Common myeloid progenitor, CD34-positive (primary cell): ENCODE data around the gene TRPM3.
A peak's percentile ranks its signal among the peaks of the same experiment; 100 is the strongest.

Experiments used
- CTCF ChIA-PET: fragments of 350-600 bp; sonication (Branson Sonifier 250); formaldehyde crosslinking; loops from one replicate; lab custom pipeline; 2021; ENCODE audit warnings: antibody characterized with exemption; lab: Charles Lee
- POLR2A ChIA-PET: fragments of 350-600 bp; sonication (Branson Sonifier 250); formaldehyde crosslinking; loops from one replicate; lab custom pipeline; 2021; ENCODE audit warnings: antibody characterized with exemption; lab: Charles Lee
- DNase-seq, 3 donors: peaks; one replicate each; pipeline versions ENCODE4 v3.0.0 to v3.0.0-alpha.2; 2013
- H3K27ac ChIP-seq, 2 experiments: 1 replicate in 1 of 2; 2 replicates in 1 of 2; pipeline ENCODE4 v1.7.0; 2013; ENCODE audit warnings: inconsistent platforms in 2 of 2, low read length in 2 of 2, mild to moderate bottlenecking in 2 of 2, low read depth in 1 of 2, moderate library complexity in 1 of 2; ENCODE audit not compliant: severe bottlenecking in 2 of 2, insufficient read depth in 1 of 2, poor library complexity in 1 of 2
- H3K27me3 ChIP-seq, 5 experiments: replicated peaks in 2 of 5; 1 replicate in 3 of 5; 2 replicates in 2 of 5; pipeline versions ENCODE4 v1.6.1 to v1.7.0; 2013; ENCODE audit warnings: low read length in 4 of 5, mild to moderate bottlenecking in 2 of 5, moderate library complexity in 2 of 5, inconsistent platforms in 1 of 5; ENCODE audit not compliant: insufficient read depth in 5 of 5, control insufficient read depth in 4 of 5
- H3K36me3 ChIP-seq, 4 experiments: 1 replicate in 2 of 4; 2 replicates in 2 of 4; pipeline versions ENCODE4 v1.6.1 to v1.7.0; 2013; ENCODE audit warnings: low read length in 3 of 4, control low read depth in 1 of 4, mild to moderate bottlenecking in 1 of 4; ENCODE audit not compliant: control insufficient read depth in 4 of 4, insufficient read depth in 4 of 4
- H3K4me1 ChIP-seq, 4 experiments: 1 replicate in 3 of 4; 2 replicates in 1 of 4; pipeline versions ENCODE4 v1.6.1 to v1.7.1; 2013; ENCODE audit warnings: low read length in 3 of 4, mild to moderate bottlenecking in 3 of 4, control low read depth in 1 of 4, inconsistent platforms in 1 of 4, moderate library complexity in 1 of 4; ENCODE audit not compliant: control insufficient read depth in 4 of 4, insufficient read depth in 4 of 4; ENCODE audit errors: control extremely low read depth in 1 of 4
- H3K4me3 ChIP-seq, 7 experiments: 1 replicate in 4 of 7; 2 replicates in 3 of 7; pipeline versions ENCODE4 v1.5.1 to v1.7.0; 2013; ENCODE audit warnings: mild to moderate bottlenecking in 7 of 7, low read length in 6 of 7, moderate library complexity in 6 of 7, inconsistent platforms in 2 of 7, low read depth in 2 of 7, control low read depth in 1 of 7; ENCODE audit not compliant: insufficient read depth in 4 of 7, control insufficient read depth in 1 of 7; ENCODE audit errors: extremely low read depth in 1 of 7
- H3K9me3 ChIP-seq, 5 experiments: 1 replicate in 4 of 5; 2 replicates in 1 of 5; pipeline versions ENCODE4 v1.6.1 to v1.7.1; 2013; ENCODE audit warnings: low read length in 4 of 5, mild to moderate bottlenecking in 2 of 5, inconsistent platforms in 1 of 5, low read depth in 1 of 5, moderate library complexity in 1 of 5; ENCODE audit not compliant: control insufficient read depth in 4 of 5, insufficient read depth in 2 of 5; ENCODE audit errors: control extremely low read depth in 1 of 5
- WGBS: methylation state at CpG from one replicate; pipeline ENCODE4 v1.1.5; 2013; ENCODE audit not compliant: insufficient coverage; 5-methylcytosine and 5-hydroxymethylcytosine counted together

Gene TRPM3

GRCh38 chr9:71010258-71010657 is 111.2 kb downstream of the TRPM3 start:
- Histone ChIP-seq H3K36me3 (no peaks in the 10 kb centered on the region), H3K27ac (no peak overlapping the region), H3K4me1 (no peaks in the 10 kb centered on the region), H3K4me3 (no peak overlapping the region), H3K27me3 (no peaks in the 10 kb centered on the region), H3K9me3 (peaks cover 0 to 6% (median 3%) of the 10 kb centered on the region in 5 experiments)
- DNase-seq: no peak
- CTCF ChIA-PET: no interaction called here
- WGBS: no CpG with 5 or more reads among the region's 3 CpGs
- POLR2A ChIA-PET: no interaction called here

GRCh38 chr9:71005456-71005855 is 116.0 kb downstream of the TRPM3 start:
- Histone ChIP-seq H3K9me3 (peaks cover 4 to 18% (median 8%) of the 10 kb centered on the region in 5 experiments), H3K4me1 (no peaks in the 10 kb centered on the region), H3K27ac (no peak overlapping the region), H3K4me3 (no peak overlapping the region), H3K36me3 (no peaks in the 10 kb centered on the region), H3K27me3 (no peaks in the 10 kb centered on the region)
- ChIA-PET POLR2A (no interaction called here), CTCF (interaction anchor here (1.1 kb wide), 1 partner anchor 11 kb away, joined by 3 read pairs; no protein-coding TSS in a partner anchor)
- WGBS: 100% methylated on average over 1 of the region's 2 CpGs
- peak in 2 of 3 donors; percentile 4 to 12 for DNase-seq

DNA sequence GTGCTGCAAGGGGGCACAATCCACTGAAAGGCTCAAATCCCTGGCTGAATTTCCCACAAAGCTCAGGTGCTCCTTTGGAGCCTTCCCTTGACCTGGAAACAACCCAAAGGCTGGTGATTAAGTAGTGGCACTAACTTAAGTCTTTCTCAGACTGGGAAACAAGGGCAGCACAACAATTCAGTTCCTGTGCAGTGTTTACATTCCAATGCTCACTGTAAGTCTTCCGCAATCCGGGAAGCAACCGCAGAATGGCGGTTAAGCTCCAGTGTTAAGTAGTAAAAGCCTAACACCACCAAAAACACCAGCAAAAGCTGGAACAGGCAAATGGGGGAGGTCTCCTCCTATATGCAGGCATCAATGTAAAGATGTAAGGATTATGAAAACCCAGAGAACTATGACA is 117.2 kb downstream of the TRPM3 start:
- ChIA-PET POLR2A (interaction anchor here (0.6 kb wide), 1 partner anchor 191 kb away, joined by 5 read pairs; no protein-coding TSS in a partner anchor), CTCF (interaction anchor here (1.3 to 1.5 kb wide), 2 partner anchors 220 to 364 kb away, joined by 3 to 4 read pairs; no protein-coding TSS in a partner anchor)
- DNase-seq: no peak
- Histone ChIP-seq H3K4me1 (no peaks in the 10 kb centered on the region), H3K9me3 (peaks cover 4 to 18% (median 8%) of the 10 kb centered on the region in 5 experiments), H3K36me3 (no peaks in the 10 kb centered on the region), H3K4me3 (no peak overlapping the region), H3K27me3 (no peaks in the 10 kb centered on the region), H3K27ac (no peak overlapping the region)
- WGBS: no CpG with 5 or more reads among the region's 4 CpGs

DNA sequence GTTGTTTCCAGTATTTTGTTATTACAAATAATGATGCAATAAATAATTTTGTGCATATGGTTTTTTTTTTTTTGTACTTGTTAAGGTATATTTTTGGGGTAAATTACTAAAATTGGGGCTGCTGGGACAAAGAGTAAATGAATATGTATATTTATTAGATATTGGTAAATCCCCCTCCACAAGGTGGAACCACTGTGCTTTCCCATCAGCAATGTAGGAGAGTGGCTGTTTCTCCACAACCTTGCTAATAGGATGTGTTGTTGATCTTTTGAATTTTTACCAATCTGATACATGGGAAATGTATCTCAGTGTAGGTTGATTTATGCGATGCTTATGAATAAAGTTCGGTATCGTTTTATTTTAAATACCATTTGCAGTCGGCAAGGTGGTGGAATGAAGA is 118.1 kb downstream of the TRPM3 start:
- peak in 2 of 3 donors; percentile 2 to 3 for DNase-seq
- no peak overlapping the region for H3K4me3 ChIP-seq
- H3K9me3 ChIP-seq: peaks cover 4 to 18% (median 8%) of the 10 kb centered on the region in 5 experiments
- WGBS: no CpG with 5 or more reads among the region's 4 CpGs
- H3K27me3 ChIP-seq: no peaks in the 10 kb centered on the region
- no peaks in the 10 kb centered on the region for H3K36me3 ChIP-seq
- H3K4me1 ChIP-seq: no peaks in the 10 kb centered on the region
- POLR2A ChIA-PET: interaction anchor here (0.6 kb wide), 1 partner anchor 190 kb away, joined by 5 read pairs; no protein-coding TSS in a partner anchor
- CTCF ChIA-PET: interaction anchor here (1.3 to 1.5 kb wide), 2 partner anchors 221 to 363 kb away, joined by 3 to 4 read pairs; no protein-coding TSS in a partner anchor
- H3K27ac ChIP-seq: no peak overlapping the region

GRCh38 chr9:71001780-71002386 is 119.5 kb downstream of the TRPM3 start:
- no peaks in the 10 kb centered on the region for H3K36me3 ChIP-seq
- POLR2A ChIA-PET: no interaction called here
- no peak overlapping the region for H3K4me3 ChIP-seq
- CTCF ChIA-PET: interaction anchor here (1.2 to 1.9 kb wide), 4 partner anchors 10 to 360 kb away, joined by 3 to 4 read pairs (median 4); no protein-coding TSS in a partner anchor
- WGBS: 67% methylated on average over 5 of the region's 5 CpGs
- H3K27me3 ChIP-seq: no peaks in the 10 kb centered on the region
- H3K4me1 ChIP-seq: no peaks in the 10 kb centered on the region
- H3K9me3 ChIP-seq: peaks cover 4 to 18% (median 8%) of the 10 kb centered on the region in 5 experiments
- peak; percentile 4 to 14 (median 8) for DNase-seq
- H3K27ac ChIP-seq: no peak overlapping the region

DNA sequence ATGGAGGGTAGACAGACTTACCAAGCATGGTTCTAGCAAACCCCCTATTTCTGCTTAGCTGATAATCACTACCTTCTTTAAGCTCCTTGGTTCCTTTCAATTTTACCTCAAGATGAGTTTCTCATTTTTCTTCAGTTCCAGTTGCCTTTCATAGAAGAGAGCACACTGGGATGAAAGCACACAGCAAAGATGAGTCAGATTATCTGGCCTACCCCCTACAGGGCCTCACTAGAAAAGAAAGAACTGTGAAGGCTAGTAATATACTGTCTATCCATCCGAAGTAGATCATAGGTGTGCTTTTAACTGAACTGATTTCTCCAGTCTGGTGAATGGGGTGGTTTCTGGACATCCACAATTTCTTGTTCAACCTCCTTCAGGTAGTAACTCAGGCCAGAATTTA is 122.5 kb downstream of the TRPM3 start:
- H3K27ac ChIP-seq: no peak overlapping the region
- DNase-seq: no peak
- H3K4me1 ChIP-seq: no peaks in the 10 kb centered on the region
- WGBS: 100% methylated on average over 1 of the region's 1 CpG
- H3K36me3 ChIP-seq: no peaks in the 10 kb centered on the region
- H3K9me3 ChIP-seq: peaks cover 0 to 3% (median 1%) of the 10 kb centered on the region in 5 experiments
- ChIA-PET POLR2A (no interaction called here), CTCF (no interaction called here)
- H3K27me3 ChIP-seq: no peaks in the 10 kb centered on the region
- no peak overlapping the region for H3K4me3 ChIP-seq

DNA sequence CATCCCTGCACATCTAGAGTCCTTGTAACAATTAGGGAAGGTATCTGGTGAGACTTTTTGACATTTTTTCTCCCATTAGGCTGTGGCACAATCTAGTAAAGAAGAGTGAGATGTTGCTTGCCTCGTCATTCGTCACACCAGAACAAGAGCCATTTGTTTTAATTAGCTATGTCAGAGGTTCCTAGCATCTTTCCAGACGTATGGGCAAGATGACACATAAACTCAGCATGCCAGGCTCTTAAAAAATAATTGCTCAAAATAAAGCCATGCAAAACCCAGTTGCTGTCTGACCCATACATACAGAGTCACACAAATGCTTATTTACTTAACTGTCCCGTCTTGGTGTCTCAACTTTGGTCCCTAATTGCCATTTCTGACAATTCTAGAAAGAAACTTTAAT is 125.9 kb downstream of the TRPM3 start:
- Histone ChIP-seq H3K9me3 (no peaks in the 10 kb centered on the region), H3K36me3 (no peaks in the 10 kb centered on the region), H3K27ac (no peak overlapping the region), H3K4me3 (no peak overlapping the region), H3K27me3 (no peaks in the 10 kb centered on the region), H3K4me1 (no peaks in the 10 kb centered on the region)
- ChIA-PET CTCF (no interaction called here), POLR2A (no interaction called here)
- WGBS: 97% methylated on average over 4 of the region's 4 CpGs
- DNase-seq: no peak
